IMR-90 (cell line): ENCODE data around the gene PRDM15. TPM values are rescaled to one million over a fixed set of nuclear protein-coding genes. Genes with fewer than 3 reads are reported as not detected.

ENCODE experiments used
- ATAC-seq: fragments of 200-7000 bp; cut with Tn5 transposase; 2 replicates; pipeline ENCODE4 v1.9.1; 2020; ENCODE audit warnings: low read depth, mild to moderate bottlenecking, moderate library complexity
- BruUV-seq: library from RNA; stranded (reverse); fragments of 400-500 nt; replicated peaks from 2 replicates; lab custom pipeline; 2021; lab: Mats Ljungman, UMichigan
- CTCF ChIA-PET: fragments of 300-600 bp; formaldehyde crosslinking; extraction: SDS; loops from one replicate; lab custom pipeline; 2021; ENCODE audit warnings: antibody characterized with exemption; lab: Yijun Ruan, JAX
- POLR2A ChIA-PET: fragments of 300-600 bp; sonication (Branson Sonifier 250); formaldehyde crosslinking; loops from one replicate; lab custom pipeline; 2022; ENCODE audit warnings: antibody characterized with exemption; ENCODE audit not compliant: unreplicated experiment; lab: Charles Lee
- DNase-seq: peaks from one replicate; pipeline ENCODE4 v3.0.0; 2013
- H2AFZ ChIP-seq: replicated peaks from 2 replicates; pipeline ENCODE3; 2013; ENCODE audit warnings: low read length, mild to moderate bottlenecking; ENCODE audit not compliant: poor library complexity
- H2AK5ac ChIP-seq: 2 replicates; pipeline ENCODE4 v1.6.1; 2013; ENCODE audit warnings: low read depth, low read length, inconsistent platforms
- H2AK9ac ChIP-seq: replicated peaks from 2 replicates; pipeline ENCODE3; 2013; ENCODE audit warnings: mild to moderate bottlenecking, low read depth, low read length, moderate library complexity; ENCODE audit not compliant: poor library complexity
- H2BK120ac ChIP-seq: 2 replicates; pipeline ENCODE4 v1.6.1; 2013; ENCODE audit warnings: low read depth, low read length, inconsistent platforms
- H2BK15ac ChIP-seq: 3 replicates; pipeline ENCODE4 v1.6.1; 2013; ENCODE audit warnings: low read depth, low read length, inconsistent platforms
- H2BK20ac ChIP-seq: 2 replicates; pipeline ENCODE4 v1.6.1; 2013; ENCODE audit warnings: low read depth, mild to moderate bottlenecking, inconsistent platforms, low read length, moderate library complexity
- H2BK5ac ChIP-seq: 2 replicates; pipeline ENCODE4 v1.6.1; 2013; ENCODE audit warnings: mild to moderate bottlenecking, low read depth, low read length, inconsistent platforms; ENCODE audit not compliant: poor library complexity, severe bottlenecking
- H3K14ac ChIP-seq: replicated peaks from 2 replicates; pipeline ENCODE4 v1.6.1; 2013; ENCODE audit warnings: low read depth, low read length, inconsistent platforms
- H3K18ac ChIP-seq: 2 replicates; pipeline ENCODE4 v1.6.1; 2013; ENCODE audit warnings: low read depth, low read length, control low read depth
- H3K23ac ChIP-seq: 2 replicates; pipeline ENCODE4 v1.6.1; 2013; ENCODE audit warnings: low read depth, low read length, inconsistent platforms
- H3K27ac ChIP-seq: 2 replicates; pipeline ENCODE4 v1.5.1; 2013; ENCODE audit warnings: mild to moderate bottlenecking, control low read depth, low read length; ENCODE audit not compliant: insufficient read depth
- H3K27me3 ChIP-seq: 2 replicates; pipeline ENCODE4 v1.6.1; 2013; ENCODE audit warnings: low read length; ENCODE audit not compliant: control insufficient read depth, insufficient read depth
- H3K36me3 ChIP-seq: 2 replicates; pipeline ENCODE4 v1.6.1; 2013; ENCODE audit warnings: low read length, mixed read lengths; ENCODE audit not compliant: control insufficient read depth, insufficient read depth
- H3K4ac ChIP-seq: 2 replicates; pipeline ENCODE4 v1.6.1; 2013; ENCODE audit warnings: low read depth, low read length, inconsistent platforms
- H3K4me1 ChIP-seq: 2 replicates; pipeline ENCODE4 v1.6.1; 2013; ENCODE audit warnings: low read length, mixed read lengths; ENCODE audit not compliant: control insufficient read depth, insufficient read depth
- H3K4me2 ChIP-seq: 2 replicates; pipeline ENCODE4 v1.6.1; 2013; ENCODE audit warnings: low read depth, mild to moderate bottlenecking, control low read depth, low read length, moderate library complexity
- H3K4me3 ChIP-seq: 2 replicates; pipeline ENCODE4 v1.5.1; 2013; ENCODE audit warnings: low read depth, mild to moderate bottlenecking, control low read depth, low read length, moderate library complexity; ENCODE audit not compliant: insufficient read depth
- H3K56ac ChIP-seq: 2 replicates; pipeline ENCODE4 v1.6.1; 2013; ENCODE audit warnings: low read length, inconsistent platforms; ENCODE audit not compliant: insufficient read depth; ENCODE audit errors: extremely low read depth
- H3K79me1 ChIP-seq, 2 experiments: 2 replicates each; pipeline ENCODE4 v1.6.1; 2013; ENCODE audit warnings: low read length in 2 of 2, inconsistent platforms in 1 of 2, low read depth in 1 of 2
- H3K9ac ChIP-seq: 2 replicates; pipeline ENCODE4 v1.6.1; 2013; ENCODE audit warnings: low read depth, low read length, control low read depth
- H3K9me1 ChIP-seq: 2 replicates; pipeline ENCODE4 v1.6.1; 2013; ENCODE audit warnings: low read length, inconsistent platforms; ENCODE audit not compliant: insufficient read depth
- H3K9me3 ChIP-seq: 2 replicates; pipeline ENCODE4 v1.6.1; 2013; ENCODE audit warnings: low read length; ENCODE audit not compliant: control insufficient read depth, insufficient read depth
- H4K20me1 ChIP-seq: 2 replicates; pipeline ENCODE4 v1.6.1; 2013; ENCODE audit warnings: low read length, inconsistent platforms; ENCODE audit not compliant: insufficient read depth
- H4K5ac ChIP-seq: 2 replicates; pipeline ENCODE4 v1.6.1; 2013; ENCODE audit warnings: mild to moderate bottlenecking, low read depth, low read length, control low read depth
- H4K8ac ChIP-seq, 2 experiments: 2 replicates each; pipeline ENCODE4 v1.6.1; 2013; ENCODE audit warnings: low read depth in 2 of 2, low read length in 2 of 2, control low read depth in 1 of 2, inconsistent platforms in 1 of 2
- H4K91ac ChIP-seq: 2 replicates; pipeline ENCODE4 v1.6.1; 2013; ENCODE audit warnings: low read depth, low read length, inconsistent platforms; ENCODE audit not compliant: insufficient read depth
- BHLHE40 ChIP-seq: fragments of 150-350 bp; IDR thresholded peaks from 2 replicates; pipeline ENCODE4 v1.6.1; 2016; ENCODE audit warnings: mild to moderate bottlenecking, low read depth, low read length
- CEBPB ChIP-seq: IDR thresholded peaks from 2 replicates; pipeline ENCODE4 v1.6.1; 2012; ENCODE audit warnings: low read depth, low read length, improper control_type of control experiment
- CHD1 ChIP-seq: IDR thresholded peaks from 2 replicates; pipeline ENCODE4 v1.6.1; 2012; ENCODE audit warnings: low read depth, low read length, improper control_type of control experiment
- FOS ChIP-seq: fragments of 150-350 bp; IDR thresholded peaks from 2 replicates; pipeline ENCODE4 v1.6.1; 2016; ENCODE audit warnings: low read depth, low read length
- MAFK ChIP-seq: IDR thresholded peaks from 2 replicates; pipeline ENCODE4 v1.6.1; 2012; ENCODE audit warnings: low read depth, low read length, improper control_type of control experiment
- MAZ ChIP-seq: IDR thresholded peaks from 2 replicates; pipeline ENCODE4 v1.6.1; 2012; ENCODE audit warnings: low read depth, mild to moderate bottlenecking, low read length, improper control_type of control experiment, moderate library complexity, borderline replicate concordance
- MXI1 ChIP-seq: IDR thresholded peaks from 2 replicates; pipeline ENCODE4 v1.6.1; 2012; ENCODE audit warnings: low read depth, mild to moderate bottlenecking, low read length, moderate library complexity, borderline replicate concordance
- NFE2L2 ChIP-seq: fragments of 150-350 bp; IDR thresholded peaks from 2 replicates; pipeline ENCODE4 v1.6.1; 2016; ENCODE audit warnings: low read depth, mild to moderate bottlenecking, low read length
- POLR2A ChIP-seq: IDR thresholded peaks from 2 replicates; pipeline ENCODE4 v1.6.1; 2012; ENCODE audit warnings: mild to moderate bottlenecking, low read depth, low read length
- RAD21 ChIP-seq: IDR thresholded peaks from 2 replicates; pipeline ENCODE4 v1.6.1; 2012; ENCODE audit warnings: low read length, improper control_type of control experiment
- RCOR1 ChIP-seq: IDR thresholded peaks from 2 replicates; pipeline ENCODE4 v1.6.1; 2012; ENCODE audit warnings: mild to moderate bottlenecking, low read length, improper control_type of control experiment; ENCODE audit not compliant: insufficient replicate concordance
- RFX5 ChIP-seq: IDR thresholded peaks from 2 replicates; pipeline ENCODE4 v1.8.0; 2012; ENCODE audit warnings: low read depth, mild to moderate bottlenecking, low read length, moderate library complexity
- SMC3 ChIP-seq: fragments of 150-350 bp; IDR thresholded peaks from 2 replicates; pipeline ENCODE4 v1.6.1; 2016; ENCODE audit warnings: low read depth, mild to moderate bottlenecking, antibody characterized with exemption, low read length, moderate library complexity
- WGBS, 2 experiments: methylation state at CpG; one replicate each; pipeline versions ENCODE4 v1.1.5 to v1.1.7; 2013; ENCODE audit warnings: missing lambda C conversion rate in 2 of 2; ENCODE audit not compliant: insufficient read length in 1 of 2; ENCODE audit errors: extremely low coverage in 2 of 2; 5-methylcytosine and 5-hydroxymethylcytosine counted together
- dilution Hi-C: fragments of 300-500 bp; cut with HindIII; formaldehyde crosslinking; loops from one replicate; pipeline ENCODE4 v1.14.3; 2018; ENCODE audit warnings: low sequenced_read_pairs; ENCODE audit not compliant: unreplicated experiment
- in situ Hi-C: fragments of 300-500 bp; cut with MboI; formaldehyde crosslinking; loops from 3 replicates; pipeline ENCODE4 v1.14.3; 2019; ENCODE audit warnings: low sequenced_read_pairs, inconsistent platforms, mixed read lengths
- intact Hi-C: fragments of 100-400 bp; cut with micrococcal nuclease; formaldehyde crosslinking; loops from 2 replicates; pipeline ENCODE4 v1.10.0; 2022
- polyA plus RNA-seq, 3 experiments: library from polyadenylated mRNA; depleted of rRNA; stranded (reverse); fragments of >200 nt; gene quantifications; 2 replicates each; pipeline ENCODE4 v1.2.3, GENCODE V29; 2012; ENCODE audit warnings: low replicate concordance in 1 of 3
- total RNA-seq: library from RNA; depleted of rRNA; stranded (reverse); fragments of >200 nt; gene quantifications from 2 replicates; pipeline ENCODE4 v1.2.3, GENCODE V29; 2012
- TF ChIP-seq, protein P1 (sequence below): fragments of 150-350 bp; IDR thresholded peaks from 2 replicates; pipeline ENCODE4 v1.6.1; 2016; ENCODE audit warnings: low read depth, mild to moderate bottlenecking, low read length, moderate library complexity, borderline replicate concordance
- TF ChIP-seq, protein P2 (sequence below): fragments of 150-350 bp; IDR thresholded peaks from 2 replicates; pipeline ENCODE4 v1.6.1; 2017; ENCODE audit warnings: mild to moderate bottlenecking, antibody characterized with exemption, low read length, low read depth
- TF ChIP-seq, protein P3 (sequence below): conservative IDR thresholded peaks from 2 replicates; pipeline ENCODE4 v1.5.1; 2012; ENCODE audit warnings: mild to moderate bottlenecking, low read depth, low read length, improper control_type of control experiment

Gene PRDM15
- total and polyA plus RNA-seq, 2 of the 4 experiments (the other 2 are of a cell fraction) = 7.3 to 8.8 TPM

DNA sequence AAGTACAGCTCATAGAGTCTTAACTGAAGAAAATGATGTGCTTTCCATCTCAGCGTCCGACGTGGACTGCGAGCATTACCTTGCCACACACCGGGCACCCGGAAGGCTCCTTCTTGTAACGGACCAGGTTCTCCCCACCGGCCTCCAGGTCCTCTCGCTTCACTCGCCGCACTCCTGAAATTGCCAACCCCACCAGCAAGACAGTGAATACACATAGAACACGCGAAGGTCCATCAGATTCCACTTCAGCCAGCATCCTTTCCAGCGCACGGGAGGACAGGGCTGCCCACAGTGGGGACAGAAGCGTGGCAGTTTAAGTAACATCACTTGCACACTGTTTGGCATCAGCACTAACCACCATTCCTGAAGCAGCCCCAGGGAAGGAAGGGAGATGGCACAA is 53.3 kb downstream of the PRDM15 start:
- H2AK5ac ChIP-seq = no peak overlapping the region
- H4K91ac ChIP-seq = no peak overlapping the region
- ATAC-seq (no peak), DNase-seq (no peak)
- H3K4me2 ChIP-seq = no peak overlapping the region
- no peak overlapping the region for H3K27ac ChIP-seq
- BruUV-seq = no TSS peak
- H4K20me1 ChIP-seq = no peaks in the 10 kb centered on the region
- H3K18ac ChIP-seq = no peak overlapping the region
- no peak overlapping the region for H4K5ac ChIP-seq
- no peak overlapping the region for H2AFZ ChIP-seq
- no peak overlapping the region for H3K9ac ChIP-seq
- no peaks in the 10 kb centered on the region for H3K9me3 ChIP-seq
- H2BK20ac ChIP-seq = no peak overlapping the region
- H3K79me1 ChIP-seq = peaks cover 0 to 7% of the 10 kb centered on the region in 2 experiments; a peak in 3 of 4 replicates
- no peak overlapping the region for H2BK120ac ChIP-seq
- H3K14ac ChIP-seq = no peak overlapping the region
- peaks cover 15% of the 10 kb centered on the region for H3K36me3 ChIP-seq
- ChIA-PET CTCF (no interaction called here), POLR2A (no interaction called here)
- no peak overlapping the region for H3K4ac ChIP-seq
- no peak overlapping the region for H2BK5ac ChIP-seq
- no peak overlapping the region for H3K56ac ChIP-seq
- H3K9me1 ChIP-seq = peaks cover 9% of the 10 kb centered on the region; the same call in 1 of the 2 replicates
- dilution Hi-C loops (no loop called here), intact Hi-C loops (no loop called here), in situ Hi-C loops (no loop called here)
- no peaks in the 10 kb centered on the region for H3K4me1 ChIP-seq
- H2BK15ac ChIP-seq = no peak overlapping the region
- WGBS, 2 experiments = 98% methylated on average over 8 of the region's 16 CpGs; no CpG with 5 or more reads in 1 of the 2 experiments
- H3K4me3 ChIP-seq = no peak overlapping the region
- H4K8ac ChIP-seq = no peak overlapping the region
- no peak overlapping the region for H2AK9ac ChIP-seq
- H3K23ac ChIP-seq = no peak overlapping the region
- H3K27me3 ChIP-seq = no peaks in the 10 kb centered on the region
- TF ChIP-seq, protein P1, sequence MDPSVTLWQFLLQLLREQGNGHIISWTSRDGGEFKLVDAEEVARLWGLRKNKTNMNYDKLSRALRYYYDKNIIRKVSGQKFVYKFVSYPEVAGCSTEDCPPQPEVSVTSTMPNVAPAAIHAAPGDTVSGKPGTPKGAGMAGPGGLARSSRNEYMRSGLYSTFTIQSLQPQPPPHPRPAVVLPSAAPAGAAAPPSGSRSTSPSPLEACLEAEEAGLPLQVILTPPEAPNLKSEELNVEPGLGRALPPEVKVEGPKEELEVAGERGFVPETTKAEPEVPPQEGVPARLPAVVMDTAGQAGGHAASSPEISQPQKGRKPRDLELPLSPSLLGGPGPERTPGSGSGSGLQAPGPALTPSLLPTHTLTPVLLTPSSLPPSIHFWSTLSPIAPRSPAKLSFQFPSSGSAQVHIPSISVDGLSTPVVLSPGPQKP = no peak
- no peak for TF ChIP-seq RAD21
- no peak for TF ChIP-seq BHLHE40
- TF ChIP-seq MXI1 = no peak
- no peak for TF ChIP-seq NFE2L2
- TF ChIP-seq, protein P2, sequence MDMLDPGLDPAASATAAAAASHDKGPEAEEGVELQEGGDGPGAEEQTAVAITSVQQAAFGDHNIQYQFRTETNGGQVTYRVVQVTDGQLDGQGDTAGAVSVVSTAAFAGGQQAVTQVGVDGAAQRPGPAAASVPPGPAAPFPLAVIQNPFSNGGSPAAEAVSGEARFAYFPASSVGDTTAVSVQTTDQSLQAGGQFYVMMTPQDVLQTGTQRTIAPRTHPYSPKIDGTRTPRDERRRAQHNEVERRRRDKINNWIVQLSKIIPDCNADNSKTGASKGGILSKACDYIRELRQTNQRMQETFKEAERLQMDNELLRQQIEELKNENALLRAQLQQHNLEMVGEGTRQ = no peak
- TF ChIP-seq, protein P3, sequence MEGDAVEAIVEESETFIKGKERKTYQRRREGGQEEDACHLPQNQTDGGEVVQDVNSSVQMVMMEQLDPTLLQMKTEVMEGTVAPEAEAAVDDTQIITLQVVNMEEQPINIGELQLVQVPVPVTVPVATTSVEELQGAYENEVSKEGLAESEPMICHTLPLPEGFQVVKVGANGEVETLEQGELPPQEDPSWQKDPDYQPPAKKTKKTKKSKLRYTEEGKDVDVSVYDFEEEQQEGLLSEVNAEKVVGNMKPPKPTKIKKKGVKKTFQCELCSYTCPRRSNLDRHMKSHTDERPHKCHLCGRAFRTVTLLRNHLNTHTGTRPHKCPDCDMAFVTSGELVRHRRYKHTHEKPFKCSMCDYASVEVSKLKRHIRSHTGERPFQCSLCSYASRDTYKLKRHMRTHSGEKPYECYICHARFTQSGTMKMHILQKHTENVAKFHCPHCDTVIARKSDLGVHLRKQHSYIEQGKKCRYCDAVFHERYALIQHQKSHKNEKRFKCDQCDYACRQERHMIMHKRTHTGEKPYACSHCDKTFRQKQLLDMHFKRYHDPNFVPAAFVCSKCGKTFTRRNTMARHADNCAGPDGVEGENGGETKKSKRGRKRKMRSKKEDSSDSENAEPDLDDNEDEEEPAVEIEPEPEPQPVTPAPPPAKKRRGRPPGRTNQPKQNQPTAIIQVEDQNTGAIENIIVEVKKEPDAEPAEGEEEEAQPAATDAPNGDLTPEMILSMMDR = no peak
- TF ChIP-seq RCOR1 = no peak
- TF ChIP-seq SMC3 = no peak
- no peak for TF ChIP-seq RFX5
- TF ChIP-seq MAZ = no peak
- no peak for TF ChIP-seq POLR2A
- TF ChIP-seq MAFK = no peak
- TF ChIP-seq CHD1 = no peak
- no peak for TF ChIP-seq CEBPB
- TF ChIP-seq FOS = no peak
